Left lung (tissue), 10 donors: Measurements from ENCODE around the gene CXCL6. TPM values are rescaled to one million over a fixed set of nuclear protein-coding genes. Genes with fewer than 3 reads are reported as not detected.

Experiments
- ATAC-seq: fragments of 200-7000 bp; cut with Tn5 transposase; one replicate; pipeline ENCODE4 v1.9.1; 2020; ENCODE audit warnings: moderate library complexity
- DNase-seq, 4 donors: peaks; one replicate each; pipeline ENCODE4 v3.0.0-alpha.2; 2013 to 2020
- H3K27ac ChIP-seq, 2 donors: fragments of 200-600 bp; sonication (generic) in 1 of 2; one replicate each; pipeline versions ENCODE4 v1.5.0 to v1.8.0; 2020 to 2021
- H3K27me3 ChIP-seq, 2 donors: fragments of 200-600 bp; sonication (generic) in 1 of 2; one replicate each; pipeline versions ENCODE4 v1.5.0 to v1.8.0; 2020 to 2021
- H3K36me3 ChIP-seq, 2 donors: fragments of 200-600 bp; sonication (generic) in 1 of 2; one replicate each; pipeline versions ENCODE4 v1.5.0 to v1.8.0; 2020 to 2021
- H3K4me1 ChIP-seq, 2 donors: fragments of 200-600 bp; one replicate each; pipeline ENCODE4 v1.8.0; 2021
- H3K4me3 ChIP-seq, 2 donors: fragments of 200-600 bp; sonication (generic) in 1 of 2; one replicate each; pipeline versions ENCODE4 v1.5.0 to v1.8.0; 2020 to 2021; ENCODE audit warnings: mild to moderate bottlenecking in 1 of 2
- H3K9me3 ChIP-seq, 2 donors: fragments of 200-600 bp; sonication (generic) in 1 of 2; one replicate each; pipeline versions ENCODE4 v1.5.0 to v1.8.0; 2020 to 2021
- CTCF ChIP-seq, 2 donors: fragments of 200-600 bp; sonication (generic) in 1 of 2; IDR thresholded peaks; one replicate each; pipeline versions ENCODE4 v1.5.0 to v1.8.0; 2021; ENCODE audit warnings: antibody characterized with exemption in 2 of 2
- intact Hi-C, 2 donors: fragments of 100-400 bp; cut with DNase I; formaldehyde crosslinking; loops; one replicate each; pipeline versions ENCODE4 v1.11.2 to v1.14.2; 2022
- polyA plus RNA-seq, 6 donors: library from polyadenylated mRNA; unstranded; fragments of 120-200 nt; gene quantifications; one replicate each; pipeline ENCODE4 v1.2.1, GENCODE V29; 2013; ENCODE audit not compliant: insufficient read length in 6 of 6
- total RNA-seq, 2 donors: library from RNA; stranded (reverse); fragmentation: NEBNext Ultra II Directional; extraction: Animal tissue kit (Norgen Biotek cat#: 25700); gene quantifications; one replicate each; pipeline ENCODE4 v1.2.1, GENCODE V29; 2021
- donor health status: DM: no; HTN: yes; CAD: no.
- donor health status: DM: no; HTN: no; CAD: no.

Gene CXCL6
- total and polyA plus RNA-seq, 8 donors = 0.15 to 4.8 (median 0.26) TPM; not detected in 5

GRCh38 chr4:73852771-73853170 is 16.3 kb downstream of the CXCL6 start:
- H3K36me3 ChIP-seq = no peaks in the 10 kb centered on the region

GRCh38 chr4:73853246-73853704 is 16.8 kb downstream of the CXCL6 start, which contains the start of gene PF4V1:
TSS of gene PF4V1 (plus strand) at chr4:73853296. CDS start at chr4:73853363, 67 bp downstream.
- Histone ChIP-seq H3K36me3 (no peaks in the 10 kb centered on the region), H3K27ac (no peak within 1 kb of the TSS), H3K27me3 (peaks cover 0 to 11% of the 10 kb centered on the region in 2 donors), H3K4me1 (peaks cover 0 to 17% of the 10 kb centered on the region in 2 donors), H3K9me3 (no peaks in the 10 kb centered on the region), H3K4me3 (no peak within 1 kb of the TSS)
- peak; percentile 39 for ATAC-seq
- TF ChIP-seq CTCF (IDR thresholded peaks at IDR 0.05) = no peak
- intact Hi-C loops = no loop called here
- peak in 1 of 4 donors; percentile 85 for DNase-seq

More at GRCh38 chr4:73852771-73853170, 16.3 kb downstream of the CXCL6 start:
- intact Hi-C loops = no loop called here
- Histone ChIP-seq H3K27ac (no peak overlapping the region), H3K27me3 (peaks cover 0 to 11% of the 10 kb centered on the region in 2 donors), H3K9me3 (no peaks in the 10 kb centered on the region), H3K4me1 (peaks cover 0 to 21% of the 10 kb centered on the region in 2 donors), H3K4me3 (no peak overlapping the region)
- no peak for TF ChIP-seq CTCF (IDR thresholded peaks at IDR 0.05)
- ATAC-seq (no peak), DNase-seq (no peak)

DNA sequence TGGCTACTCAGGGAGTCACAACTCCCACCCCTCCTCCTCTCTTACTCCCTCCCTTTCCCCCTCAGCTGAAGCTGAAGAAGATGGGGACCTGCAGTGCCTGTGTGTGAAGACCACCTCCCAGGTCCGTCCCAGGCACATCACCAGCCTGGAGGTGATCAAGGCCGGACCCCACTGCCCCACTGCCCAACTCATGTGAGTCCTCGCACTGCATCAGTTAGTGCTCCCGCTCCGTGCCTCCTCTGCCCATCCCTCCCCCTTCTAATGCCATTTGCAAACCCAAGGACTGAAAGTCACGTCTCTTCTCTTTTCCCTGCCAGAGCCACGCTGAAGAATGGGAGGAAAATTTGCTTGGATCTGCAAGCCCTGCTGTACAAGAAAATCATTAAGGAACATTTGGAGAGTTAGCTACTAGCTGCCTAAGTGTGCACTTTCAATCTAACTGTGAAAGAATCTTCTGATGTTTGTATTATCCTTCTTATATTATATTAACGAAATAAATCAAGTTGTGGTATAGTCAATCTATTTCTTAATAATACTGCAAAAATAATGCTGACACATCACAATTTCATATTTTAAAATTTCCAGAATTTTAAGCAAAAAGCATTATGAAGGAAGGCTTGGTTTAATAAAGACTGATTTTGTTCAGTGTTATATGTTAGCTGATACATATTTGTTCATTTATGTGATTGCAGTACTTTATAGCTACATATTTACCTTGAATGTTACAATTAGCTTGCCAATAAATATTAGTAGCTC is 17.4 kb downstream of the CXCL6 start:
- TF ChIP-seq CTCF (IDR thresholded peaks at IDR 0.05) = no peak
- H3K9me3 ChIP-seq = no peaks in the 10 kb centered on the region
- H3K36me3 ChIP-seq = no peaks in the 10 kb centered on the region
- no peak overlapping the region for H3K4me3 ChIP-seq
- intact Hi-C loops = no loop called here
- DNase-seq (no peak), ATAC-seq (no peak)
- no peak overlapping the region for H3K27ac ChIP-seq
- H3K4me1 ChIP-seq = peaks cover 0 to 13% of the 10 kb centered on the region in 2 donors
- H3K27me3 ChIP-seq = peaks cover 0 to 11% of the 10 kb centered on the region in 2 donors

DNA sequence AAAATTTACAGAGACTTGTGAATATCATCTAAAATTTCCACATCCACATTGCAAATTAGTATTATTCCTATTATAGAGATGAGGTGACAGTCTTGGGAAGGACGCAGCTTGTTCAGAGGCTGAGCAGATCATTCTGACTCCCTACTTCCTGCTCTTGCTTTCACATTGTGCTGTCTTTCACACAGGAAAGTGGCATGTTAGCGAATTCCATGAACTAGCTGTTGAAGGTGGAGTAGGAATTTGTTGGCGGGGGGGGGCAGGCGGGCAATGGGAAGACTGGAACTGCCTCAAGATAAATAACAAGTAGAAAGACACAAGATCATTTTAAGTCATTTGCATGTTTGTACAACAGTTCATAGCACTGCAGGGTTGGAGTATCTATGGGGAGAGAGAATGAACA is 18.9 kb downstream of the CXCL6 start:
- Histone ChIP-seq H3K36me3 (no peaks in the 10 kb centered on the region), H3K27ac (no peak overlapping the region), H3K9me3 (no peaks in the 10 kb centered on the region), H3K4me1 (peaks cover 0 to 13% of the 10 kb centered on the region in 2 donors), H3K4me3 (no peak overlapping the region), H3K27me3 (peaks cover 0 to 11% of the 10 kb centered on the region in 2 donors)
- ATAC-seq = peak; percentile 57
- no peak for TF ChIP-seq CTCF (IDR thresholded peaks at IDR 0.05)
- intact Hi-C loops = no loop called here
- no peak for DNase-seq

- intact Hi-C loops = no loop called here
- H3K4me3 ChIP-seq = no peak overlapping the region
- peak; percentile 51 for ATAC-seq
Measured at GRCh38 chr4:73856518-73856917, 20.0 kb downstream of the CXCL6 start.

More at GRCh38 chr4:73856518-73856917, 20.0 kb downstream of the CXCL6 start:
- Histone ChIP-seq H3K27me3 (peaks cover 0 to 11% of the 10 kb centered on the region in 2 donors), H3K27ac (no peak overlapping the region), H3K9me3 (no peaks in the 10 kb centered on the region), H3K4me1 (peaks cover 0 to 13% of the 10 kb centered on the region in 2 donors), H3K36me3 (no peaks in the 10 kb centered on the region)
- DNase-seq = no peak
- no peak for TF ChIP-seq CTCF (IDR thresholded peaks at IDR 0.05)
